ENCODE data around the gene CLDN19.
"Not testable (repeated sequence)": the region's sequence is repeated elsewhere in the genome, so short reads cannot be mapped to it uniquely, and the experiment has no call there.

The CLDN19 gene

GRCh38 chr1:42737257-42737656 lies 2.8 kb downstream of the CLDN19 start:
- no peak for DNase-seq

GRCh38 chr1:42736571-42737200 lies 3.4 kb downstream of the CLDN19 start:
- no peak for DNase-seq

DNA sequence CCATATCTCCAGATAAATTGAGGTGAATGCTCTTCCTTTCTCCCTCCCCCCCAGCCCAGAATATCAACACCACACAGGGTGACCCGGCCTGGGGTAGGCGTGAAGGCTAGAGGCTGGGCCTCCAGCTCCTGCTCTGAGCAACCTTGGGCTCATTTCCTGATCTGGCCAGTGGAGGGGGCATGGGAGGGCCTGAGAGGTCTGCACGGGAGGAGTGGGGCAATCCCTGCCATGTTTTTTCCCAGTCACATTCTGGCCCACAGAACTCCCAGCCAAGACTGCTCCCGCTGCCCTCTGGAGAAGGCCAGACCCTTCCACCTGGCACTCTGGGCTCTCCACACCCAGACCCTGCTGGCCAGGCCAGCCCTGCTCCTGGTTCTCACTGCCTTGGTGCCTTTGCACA lies 3.9 kb downstream of the CLDN19 start:
- DNase-seq, result no peak

- DNase-seq, result no peak
Observed at GRCh38 chr1:42735477-42736105, 4.4 kb downstream of the CLDN19 start.

DNA sequence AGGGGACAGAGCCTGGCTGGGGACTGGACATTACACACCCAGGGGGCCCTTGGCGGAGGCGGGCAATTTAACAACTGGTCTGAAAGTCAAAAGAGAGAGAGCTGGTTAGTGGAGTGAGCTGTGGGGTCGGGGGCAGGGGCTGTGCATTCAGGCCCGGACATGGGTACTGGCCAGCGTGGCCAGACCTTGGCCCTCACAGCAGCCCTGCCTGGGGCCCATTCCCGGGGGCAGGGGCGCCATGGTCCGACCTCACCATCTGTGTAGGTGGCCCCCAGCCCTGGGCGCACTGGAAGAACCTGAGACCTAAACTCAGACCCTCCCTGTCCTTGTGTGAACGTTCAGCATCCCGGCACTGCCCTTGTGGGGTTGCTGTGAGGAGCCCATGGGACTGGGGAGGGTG lies 5.0 kb downstream of the CLDN19 start:
- no peak for DNase-seq

GRCh38 chr1:42734201-42735035 lies 5.6 kb downstream of the CLDN19 start:
- DNase-seq, result no peak

GRCh38 chr1:42733415-42734200 lies 6.4 kb downstream of the CLDN19 start:
- no peak for DNase-seq

DNA sequence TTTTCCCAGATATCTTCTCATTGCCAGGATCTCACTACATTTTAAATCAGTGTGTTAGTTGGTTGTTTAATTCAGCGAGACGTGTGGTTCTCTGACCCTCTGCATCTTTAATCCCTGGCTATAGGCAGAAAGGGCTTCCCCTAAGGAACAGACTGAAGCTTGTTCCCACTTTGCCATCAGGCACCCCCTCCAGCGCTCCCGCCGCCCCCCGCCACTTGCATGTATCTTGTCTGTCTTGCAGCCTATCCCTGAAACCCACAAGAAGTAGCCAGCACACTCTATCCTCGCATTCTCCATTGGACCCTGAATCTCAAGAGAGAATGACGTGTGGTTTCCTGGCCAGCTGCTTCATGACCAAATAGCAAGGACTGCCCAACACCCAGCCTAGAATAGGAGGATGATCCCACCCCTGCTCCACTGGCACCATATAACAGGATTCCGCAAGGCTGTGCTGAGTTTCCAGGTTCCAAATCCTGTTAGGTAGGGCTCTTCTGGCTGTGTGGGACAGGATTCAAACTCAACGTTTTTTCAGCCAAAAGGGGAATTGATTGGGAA lies 7.8 kb downstream of the CLDN19 start:
- no peak for DNase-seq

- DNase-seq, result no peak
Observed at GRCh38 chr1:42731585-42731984, 8.5 kb downstream of the CLDN19 start.

GRCh38 chr1:42730988-42731387 lies 9.0 kb downstream of the CLDN19 start:
- DNase-seq, result peak; percentile 78

DNA sequence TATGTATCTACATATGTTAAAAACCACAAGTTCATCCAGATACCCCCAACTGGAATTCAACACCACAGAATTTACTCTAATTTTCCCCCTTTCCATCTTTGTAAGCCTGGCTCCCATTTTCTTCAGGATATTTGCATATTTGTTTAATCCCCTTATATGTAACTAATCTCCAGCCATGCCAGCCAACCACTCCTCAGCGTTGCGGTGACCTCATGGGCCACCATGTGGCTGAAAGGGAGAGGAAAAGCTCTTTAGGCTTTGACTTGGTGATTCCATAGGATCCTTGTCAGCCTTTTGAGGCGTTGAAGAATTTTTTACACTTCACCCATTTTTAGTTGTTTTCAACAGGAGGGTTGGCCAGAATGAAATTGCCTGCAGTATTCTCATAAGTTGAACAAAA lies 10.0 kb downstream of the CLDN19 start:
- no peak for DNase-seq

DNA sequence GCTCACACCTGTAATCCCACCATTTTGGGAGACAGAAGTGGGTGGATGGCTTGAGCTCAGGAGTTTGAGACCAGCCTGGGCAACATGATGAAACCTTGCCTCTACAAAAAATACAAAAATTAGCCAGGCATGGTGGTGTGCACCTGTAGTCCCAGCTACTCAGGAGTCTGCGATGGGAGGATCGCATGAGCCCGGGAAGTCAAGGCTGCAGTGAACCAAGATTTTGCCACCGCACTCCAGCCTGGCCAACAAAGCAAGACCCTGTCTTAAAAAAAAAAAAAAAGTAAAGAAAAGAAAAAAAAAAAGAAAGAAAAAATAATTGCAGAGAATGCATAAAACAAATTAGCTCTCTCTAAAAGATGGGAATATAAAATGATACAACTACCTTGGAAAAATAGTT lies 14.2 kb downstream of the CLDN19 start:
- not testable (repeated sequence) for DNase-seq

- DNase-seq, result no peak
Observed at GRCh38 chr1:42723511-42723910, 16.5 kb downstream of the CLDN19 start.

GRCh38 chr1:42722403-42722802 lies 17.6 kb downstream of the CLDN19 start:
- DNase-seq, result not testable (repeated sequence)

DNA sequence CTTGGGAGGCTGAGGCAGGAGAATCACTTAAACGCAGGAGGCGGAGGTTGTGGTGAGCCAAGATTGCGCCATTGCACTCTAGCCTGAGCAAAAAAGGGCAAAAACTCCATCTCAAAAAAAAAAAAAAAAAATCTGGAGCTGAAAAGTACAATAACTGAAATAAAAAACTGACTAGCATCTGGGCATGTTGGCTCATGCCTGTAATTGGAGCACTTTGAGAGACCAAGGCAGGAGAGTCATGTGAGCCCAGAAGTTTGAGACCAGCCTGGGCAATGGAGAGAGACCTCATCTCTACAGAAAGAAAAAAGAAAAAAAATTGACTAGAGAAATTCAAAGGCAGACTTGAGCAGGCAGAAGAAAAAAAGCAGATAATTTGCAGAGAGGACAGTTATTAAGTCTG lies 18.1 kb downstream of the CLDN19 start:
- no peak for DNase-seq

DNA sequence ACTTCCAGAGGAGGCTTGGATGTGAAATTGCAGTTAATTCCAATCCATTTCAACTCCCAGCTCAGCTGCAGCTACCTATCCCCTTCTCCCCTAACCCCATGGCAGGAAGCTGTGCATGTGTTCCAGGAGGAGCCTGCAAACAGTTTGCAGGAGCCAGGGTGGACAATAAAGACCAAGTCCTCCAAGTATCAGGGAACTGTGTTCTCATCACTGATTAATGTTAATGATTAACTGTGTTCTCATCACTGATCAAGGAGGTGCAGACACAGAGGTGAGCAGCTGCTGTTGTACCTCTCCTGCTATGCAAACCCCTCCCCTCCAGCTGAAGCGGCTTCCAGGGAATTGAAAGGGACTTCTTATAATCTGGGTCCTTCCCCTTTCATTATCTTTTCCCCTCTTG lies 19.2 kb downstream of the CLDN19 start:
- no peak for DNase-seq

DNA sequence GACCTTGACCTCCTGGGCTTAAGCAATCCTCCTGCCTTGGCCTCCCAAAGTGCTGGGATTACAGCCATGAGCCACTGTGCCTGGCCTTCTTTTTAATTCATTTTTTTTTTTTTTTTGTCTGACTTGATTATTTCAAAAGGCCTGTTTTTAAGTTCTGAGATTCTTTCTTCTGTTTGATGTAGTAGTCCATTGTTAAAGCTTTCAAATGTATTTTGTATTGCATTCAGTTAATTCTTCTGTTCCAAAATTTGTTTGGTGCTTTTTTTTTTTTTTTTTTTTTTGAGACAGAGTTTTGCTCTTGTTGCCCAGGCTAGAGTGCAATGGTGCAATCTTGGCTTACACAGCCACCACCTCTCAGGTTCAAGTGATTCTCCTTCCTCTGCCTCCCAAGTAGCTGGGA lies 25.6 kb downstream of the CLDN19 start:
- not testable (repeated sequence) for DNase-seq

DNA sequence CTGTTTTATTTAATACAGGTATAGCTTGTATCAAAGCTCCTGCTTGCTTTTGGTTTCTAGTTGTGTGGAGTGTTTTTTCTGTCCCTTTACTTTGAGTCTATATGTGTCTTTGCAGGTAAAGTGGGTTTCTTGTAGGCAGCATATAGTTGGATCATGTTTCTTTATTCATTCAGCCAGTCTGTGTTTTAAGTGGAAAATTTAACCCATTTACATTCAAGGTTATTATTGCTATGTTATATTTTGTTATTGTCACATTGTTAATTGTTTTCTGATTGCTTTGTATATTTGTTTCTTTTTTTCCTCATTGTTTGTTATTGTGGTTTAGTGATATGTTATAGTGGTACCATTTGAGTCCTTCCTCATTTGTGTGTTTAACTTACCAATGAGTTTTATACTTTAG lies 26.7 kb downstream of the CLDN19 start:
- no peak for DNase-seq

GRCh38 chr1:42712808-42713207 lies 27.2 kb downstream of the CLDN19 start:
- not testable (repeated sequence) for DNase-seq

- DNase-seq, result no peak
Observed at GRCh38 chr1:42703888-42704464, 36.1 kb downstream of the CLDN19 start.

DNA sequence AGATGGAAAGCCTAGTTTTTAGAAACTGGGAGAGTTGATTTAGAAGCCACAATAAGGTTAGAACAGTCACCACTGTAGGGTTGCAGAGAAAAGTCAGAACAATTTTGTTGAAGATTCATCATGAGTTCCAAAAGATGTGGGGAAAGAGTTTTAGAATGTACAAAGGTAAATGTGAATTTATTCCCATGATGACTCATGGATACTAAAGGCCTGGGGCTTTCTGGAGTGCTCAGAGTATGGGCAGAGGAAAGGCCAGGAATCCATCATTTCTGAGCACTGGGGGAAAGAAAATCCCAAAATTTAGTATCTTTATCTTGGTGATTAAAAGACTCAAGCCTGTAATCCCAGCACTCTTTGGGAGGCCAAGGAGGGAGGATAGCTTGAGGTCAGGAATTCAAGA lies 40.0 kb downstream of the CLDN19 start:
- no peak for DNase-seq

- no peak for DNase-seq
Observed at GRCh38 chr1:42698081-42698813, 41.8 kb downstream of the CLDN19 start.
